Lung (tissue), 12 donors: Measurements from ENCODE around the gene ZFP62. TPM values are rescaled to one million over a fixed set of nuclear protein-coding genes. Genes with fewer than 3 reads are reported as not detected.

Source experiments
- ATAC-seq: fragments of 200-7000 bp; cut with Tn5 transposase; one replicate; pipeline ENCODE4 v1.9.1; 2020; ENCODE audit warnings: moderate number of reproducible peaks; ENCODE audit not compliant: insufficient read depth, low FRiP score
- DNase-seq, 3 donors: peaks; one replicate each; pipeline ENCODE4 v3.0.0-alpha.2; 2013 to 2017
- H3K27ac ChIP-seq, 2 donors: one replicate each; pipeline ENCODE4 v1.5.1; 2013; ENCODE audit warnings: mild to moderate bottlenecking in 2 of 2, moderate library complexity in 2 of 2, control low read depth in 1 of 2, inconsistent platforms in 1 of 2, low read depth in 1 of 2, low read length in 1 of 2
- H3K27me3 ChIP-seq, 3 donors: one replicate each; pipeline ENCODE4 v1.5.1; 2013; ENCODE audit warnings: low read length in 2 of 3; ENCODE audit not compliant: control insufficient read depth in 3 of 3, insufficient read depth in 3 of 3
- H3K36me3 ChIP-seq, 4 donors: one replicate each; pipeline ENCODE4 v1.5.1; 2013; ENCODE audit warnings: low read length in 4 of 4, mild to moderate bottlenecking in 1 of 4, moderate library complexity in 1 of 4; ENCODE audit not compliant: control insufficient read depth in 4 of 4, insufficient read depth in 4 of 4
- H3K4me1 ChIP-seq, 5 donors: one replicate each; pipeline ENCODE4 v1.5.1; 2013; ENCODE audit warnings: low read length in 5 of 5, mild to moderate bottlenecking in 2 of 5, moderate library complexity in 1 of 5; ENCODE audit not compliant: control insufficient read depth in 5 of 5, insufficient read depth in 5 of 5
- H3K4me3 ChIP-seq: one replicate; pipeline ENCODE4 v1.5.1; 2013; ENCODE audit warnings: mild to moderate bottlenecking, control low read depth, moderate library complexity
- H3K9ac ChIP-seq, 2 donors: one replicate each; pipeline ENCODE4 v1.5.1; 2013; ENCODE audit warnings: low read length in 2 of 2, control low read depth in 1 of 2; ENCODE audit not compliant: insufficient read depth in 1 of 2
- H3K9me3 ChIP-seq, 4 donors: one replicate each; pipeline ENCODE4 v1.5.1; 2013; ENCODE audit warnings: low read length in 3 of 4, mild to moderate bottlenecking in 1 of 4, moderate library complexity in 1 of 4; ENCODE audit not compliant: control insufficient read depth in 4 of 4, insufficient read depth in 3 of 4
- WGBS, 2 donors: extraction: QIAGEN DNeasy Blood & Tissue Kit; methylation state at CpG; one replicate each; pipeline ENCODE4 v1.1.7; 2013; 5-methylcytosine and 5-hydroxymethylcytosine counted together
- polyA plus RNA-seq, 2 donors: library from polyadenylated mRNA; stranded (reverse); fragments of 200-250 nt; gene quantifications; one replicate each; pipeline ENCODE4 v1.2.1, GENCODE V29; 2013
- total RNA-seq, 2 donors: library from RNA; depleted of rRNA in 1 of 2; stranded (reverse); fragments of >200 nt in 1 of 2; gene quantifications; one replicate each; pipeline ENCODE4 v1.2.1, GENCODE V29; 2014 to 2021
- TF ChIP-seq, protein P1 (sequence below): IDR thresholded peaks from 2 replicates; pipeline ENCODE4 v1.5.1; 2012; ENCODE audit warnings: mild to moderate bottlenecking; ENCODE audit errors: control extremely low read depth, extremely low read depth
- donor health status: control.
- donor health status: control.
- donor health status: Bipolar disorder and iron deficiency.
- donor health status: healthy.
- donor health status: DM: yes; HTN: yes; CAD: no.

ZFP62 gene
- total and polyA plus RNA-seq, 4 donors, result 9.6 to 31.2 (median 20.0) TPM

DNA sequence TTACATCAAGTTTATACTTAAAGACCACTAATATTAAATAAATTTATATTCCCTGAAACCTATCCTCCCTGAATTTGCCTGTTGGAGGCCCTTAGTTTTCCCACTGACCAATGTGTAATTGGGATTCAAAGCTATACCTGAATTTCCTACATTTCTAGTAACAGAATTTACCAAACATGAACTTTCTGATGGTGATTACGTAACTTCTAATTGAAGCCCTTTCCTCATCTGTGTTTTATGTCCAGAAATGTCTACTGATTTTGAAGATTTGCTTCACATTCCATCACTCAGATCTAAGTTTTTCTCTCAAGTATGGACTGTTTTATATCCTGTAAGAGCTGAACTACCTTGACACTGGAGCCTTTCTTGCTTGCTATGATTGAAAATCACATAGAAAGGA lies 12.8 kb downstream of the ZFP62 start:
- 96% methylated on average over 1 of the region's 1 CpG for WGBS, 2 donors
- Histone ChIP-seq H3K4me3 (no peak overlapping the region), H3K9me3 (peaks cover 0 to 36% (median 15%) of the 10 kb centered on the region in 4 donors), H3K4me1 (peaks cover 0 to 1% (median 0%) of the 10 kb centered on the region in 5 donors), H3K36me3 (peaks cover 19 to 64% (median 34%) of the 10 kb centered on the region in 4 donors), H3K9ac (no peak overlapping the region), H3K27ac (no peak overlapping the region), H3K27me3 (no peaks in the 10 kb centered on the region)
- no peak for DNase-seq
- TF ChIP-seq, protein P1, sequence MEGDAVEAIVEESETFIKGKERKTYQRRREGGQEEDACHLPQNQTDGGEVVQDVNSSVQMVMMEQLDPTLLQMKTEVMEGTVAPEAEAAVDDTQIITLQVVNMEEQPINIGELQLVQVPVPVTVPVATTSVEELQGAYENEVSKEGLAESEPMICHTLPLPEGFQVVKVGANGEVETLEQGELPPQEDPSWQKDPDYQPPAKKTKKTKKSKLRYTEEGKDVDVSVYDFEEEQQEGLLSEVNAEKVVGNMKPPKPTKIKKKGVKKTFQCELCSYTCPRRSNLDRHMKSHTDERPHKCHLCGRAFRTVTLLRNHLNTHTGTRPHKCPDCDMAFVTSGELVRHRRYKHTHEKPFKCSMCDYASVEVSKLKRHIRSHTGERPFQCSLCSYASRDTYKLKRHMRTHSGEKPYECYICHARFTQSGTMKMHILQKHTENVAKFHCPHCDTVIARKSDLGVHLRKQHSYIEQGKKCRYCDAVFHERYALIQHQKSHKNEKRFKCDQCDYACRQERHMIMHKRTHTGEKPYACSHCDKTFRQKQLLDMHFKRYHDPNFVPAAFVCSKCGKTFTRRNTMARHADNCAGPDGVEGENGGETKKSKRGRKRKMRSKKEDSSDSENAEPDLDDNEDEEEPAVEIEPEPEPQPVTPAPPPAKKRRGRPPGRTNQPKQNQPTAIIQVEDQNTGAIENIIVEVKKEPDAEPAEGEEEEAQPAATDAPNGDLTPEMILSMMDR, result no peak
- no peak for ATAC-seq

DNA sequence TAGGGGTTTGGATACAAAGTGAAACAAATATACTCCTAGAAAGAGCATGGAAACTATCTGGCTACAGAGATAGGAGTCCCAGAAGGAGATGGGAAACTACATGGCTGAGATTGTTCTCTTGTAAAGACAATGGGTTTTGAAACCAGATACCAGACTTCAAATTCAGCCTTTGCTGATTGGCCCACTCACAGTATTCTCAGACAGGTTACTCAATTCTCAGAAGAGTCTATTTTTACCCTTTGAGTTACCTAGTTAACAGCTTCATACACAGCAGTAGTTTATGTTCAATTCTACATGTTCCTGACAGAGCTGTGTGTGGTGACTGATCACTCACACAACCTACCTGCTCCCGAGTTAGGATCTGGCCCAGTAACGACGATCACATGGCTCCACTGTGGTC lies 14.1 kb downstream of the ZFP62 start:
- DNase-seq, result no peak
- Histone ChIP-seq H3K9me3 (peaks cover 0 to 36% (median 16%) of the 10 kb centered on the region in 4 donors), H3K4me3 (no peak overlapping the region), H3K4me1 (peaks cover 0 to 1% (median 0%) of the 10 kb centered on the region in 5 donors), H3K27ac (no peak overlapping the region), H3K27me3 (no peaks in the 10 kb centered on the region), H3K9ac (no peak overlapping the region), H3K36me3 (peaks cover 19 to 57% (median 34%) of the 10 kb centered on the region in 4 donors)
- TF ChIP-seq, protein P1, result no peak
- ATAC-seq, result no peak
- whole genome bisulfite sequencing, 2 donors, result 32 to 55% methylated on average over 3 of the region's 3 CpGs

DNA sequence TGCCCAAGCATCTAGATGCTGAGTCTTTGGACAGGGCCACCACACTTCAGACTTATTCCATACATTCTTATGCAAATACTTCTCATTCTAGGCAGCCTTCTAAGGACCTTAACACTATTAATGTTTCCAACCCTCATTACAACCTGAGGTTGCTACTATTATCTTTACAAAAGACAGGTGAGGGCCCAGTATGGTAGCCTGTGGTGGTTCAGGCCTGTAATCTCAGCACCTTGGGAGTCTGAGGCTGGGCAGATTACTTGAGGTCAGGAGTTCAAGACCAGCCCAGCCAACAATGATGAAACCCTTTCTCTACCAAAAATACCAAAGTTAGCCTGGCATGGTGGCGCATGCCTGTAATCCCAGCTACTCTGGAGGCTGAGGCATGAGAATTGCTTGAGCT lies 16.2 kb downstream of the ZFP62 start:
- no peak for ATAC-seq
- TF ChIP-seq, protein P1, result no peak
- 98 to 100% methylated on average over 1 of the region's 1 CpG for WGBS, 2 donors

DNA sequence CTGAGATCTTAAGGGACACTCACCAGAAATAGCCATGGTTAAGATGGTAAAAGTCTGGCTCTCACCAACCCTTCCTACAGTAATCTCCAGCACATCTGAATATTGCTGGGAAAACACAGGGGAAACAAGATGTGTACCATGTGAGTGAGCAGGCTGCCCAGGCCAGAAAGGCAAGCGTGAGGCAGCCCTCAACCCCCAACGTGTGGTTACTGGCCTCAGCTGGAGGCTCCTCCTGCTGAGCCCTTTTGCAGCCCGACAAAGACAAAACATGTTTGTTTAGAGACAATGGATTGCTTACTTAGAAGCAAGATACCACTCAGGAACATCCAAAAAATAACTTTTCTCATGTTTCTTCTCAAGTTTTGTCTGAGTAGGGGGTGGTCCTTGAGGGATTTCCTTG lies 16.6 kb downstream of the ZFP62 start:
- Histone ChIP-seq H3K27ac (no peak overlapping the region), H3K9me3 (peaks cover 0 to 14% (median 7%) of the 10 kb centered on the region in 4 donors), H3K27me3 (no peaks in the 10 kb centered on the region), H3K4me1 (peaks cover 0 to 1% (median 0%) of the 10 kb centered on the region in 5 donors), H3K9ac (no peak overlapping the region), H3K4me3 (no peak overlapping the region), H3K36me3 (peaks cover 7 to 32% (median 12%) of the 10 kb centered on the region in 4 donors)
- DNase-seq (no peak), ATAC-seq (no peak)
- TF ChIP-seq, protein P1, result no peak
- 74 to 86% methylated on average over 3 of the region's 3 CpGs for WGBS, 2 donors

More for the DNA sequence above, 16.2 kb downstream of the ZFP62 start:
- Histone ChIP-seq H3K27ac (no peak overlapping the region), H3K9me3 (peaks cover 0 to 19% (median 9%) of the 10 kb centered on the region in 4 donors), H3K4me1 (peaks cover 0 to 1% (median 0%) of the 10 kb centered on the region in 5 donors), H3K36me3 (peaks cover 8 to 36% (median 16%) of the 10 kb centered on the region in 4 donors), H3K27me3 (no peaks in the 10 kb centered on the region), H3K4me3 (no peak overlapping the region), H3K9ac (no peak overlapping the region)
- DNase-seq, result no peak
